Measurements from ENCODE around the gene SORCS3.

DNA sequence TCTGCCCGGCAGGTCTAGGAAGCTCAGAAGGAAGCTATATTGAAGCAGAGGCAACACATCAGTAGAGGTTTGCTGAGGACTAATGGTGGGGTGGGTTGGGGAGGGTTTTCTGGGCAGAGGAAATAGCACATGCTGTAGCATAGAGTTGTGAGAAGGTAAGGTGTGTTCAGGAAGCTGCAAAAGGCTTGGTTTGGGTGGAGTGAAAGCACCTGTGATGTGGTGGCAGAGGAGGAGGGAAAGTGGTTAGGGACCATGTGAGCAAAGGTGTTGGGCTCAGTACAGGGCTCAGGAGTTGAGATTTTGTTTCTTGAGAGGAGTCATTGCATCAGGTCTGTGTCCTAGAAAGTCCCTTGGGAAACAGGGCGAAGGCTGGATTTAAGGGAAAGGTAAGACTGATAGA, 294.6 kb downstream of the SORCS3 start:
- TF ChIP-seq, protein P1, sequence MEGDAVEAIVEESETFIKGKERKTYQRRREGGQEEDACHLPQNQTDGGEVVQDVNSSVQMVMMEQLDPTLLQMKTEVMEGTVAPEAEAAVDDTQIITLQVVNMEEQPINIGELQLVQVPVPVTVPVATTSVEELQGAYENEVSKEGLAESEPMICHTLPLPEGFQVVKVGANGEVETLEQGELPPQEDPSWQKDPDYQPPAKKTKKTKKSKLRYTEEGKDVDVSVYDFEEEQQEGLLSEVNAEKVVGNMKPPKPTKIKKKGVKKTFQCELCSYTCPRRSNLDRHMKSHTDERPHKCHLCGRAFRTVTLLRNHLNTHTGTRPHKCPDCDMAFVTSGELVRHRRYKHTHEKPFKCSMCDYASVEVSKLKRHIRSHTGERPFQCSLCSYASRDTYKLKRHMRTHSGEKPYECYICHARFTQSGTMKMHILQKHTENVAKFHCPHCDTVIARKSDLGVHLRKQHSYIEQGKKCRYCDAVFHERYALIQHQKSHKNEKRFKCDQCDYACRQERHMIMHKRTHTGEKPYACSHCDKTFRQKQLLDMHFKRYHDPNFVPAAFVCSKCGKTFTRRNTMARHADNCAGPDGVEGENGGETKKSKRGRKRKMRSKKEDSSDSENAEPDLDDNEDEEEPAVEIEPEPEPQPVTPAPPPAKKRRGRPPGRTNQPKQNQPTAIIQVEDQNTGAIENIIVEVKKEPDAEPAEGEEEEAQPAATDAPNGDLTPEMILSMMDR (conservative IDR thresholded peaks at IDR 0.05): no peak
- no peak for TF ChIP-seq EZH2 (IDR thresholded peaks at IDR 0.05; ENCODE audit: low read depth)
